ENCODE results near the gene LMX1B.
A peak's percentile ranks its signal among the peaks of the same experiment; 100 is the strongest.
"Not testable (repeated sequence)": the region's sequence is repeated elsewhere in the genome, so short reads cannot be mapped to it uniquely, and the experiment has no call there.

The LMX1B gene

DNA sequence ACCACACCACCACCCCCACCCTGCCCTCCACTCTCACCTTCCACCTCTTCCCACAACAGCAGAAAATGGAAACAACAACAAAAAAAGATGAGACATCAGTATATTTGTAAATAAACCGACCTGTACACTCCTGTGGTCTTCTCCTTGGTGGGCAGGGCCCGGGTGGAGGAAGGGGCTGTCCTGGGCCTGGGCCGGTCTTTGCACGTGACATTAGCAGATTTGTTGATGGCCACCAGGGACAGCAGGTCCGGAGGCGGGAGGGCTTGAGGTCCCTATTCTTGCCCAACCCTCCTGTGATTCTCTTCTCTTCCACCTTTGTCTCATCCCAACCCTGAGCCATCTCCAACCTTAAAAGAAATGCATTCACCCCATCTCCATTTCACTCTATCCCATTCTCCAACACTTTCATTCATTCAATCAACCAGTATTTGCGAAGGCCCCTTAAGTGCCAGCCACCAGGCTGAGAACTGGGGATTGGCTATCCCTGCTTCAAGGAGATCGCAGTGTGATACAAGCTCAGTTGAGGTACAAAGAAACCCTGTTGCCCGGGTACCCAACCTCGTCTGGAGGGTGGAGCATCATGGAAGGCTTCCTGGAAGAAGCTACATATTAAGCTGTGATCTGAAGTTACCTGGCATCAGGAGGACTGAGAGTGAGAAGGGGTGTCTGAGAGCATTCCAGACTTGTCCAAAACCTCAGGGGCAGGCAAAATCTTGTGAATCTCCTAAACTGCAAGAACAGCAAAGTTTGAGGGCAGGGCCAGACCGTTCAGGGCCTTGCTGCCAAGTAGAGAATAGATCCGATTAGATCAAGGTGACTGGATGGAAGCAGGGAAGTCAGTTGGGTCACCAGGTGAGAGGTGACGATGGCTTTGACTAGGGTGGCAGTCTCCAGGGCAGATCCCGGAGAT lies 87.4 kb downstream of the LMX1B start:
- no peak for DNase-seq

DNA sequence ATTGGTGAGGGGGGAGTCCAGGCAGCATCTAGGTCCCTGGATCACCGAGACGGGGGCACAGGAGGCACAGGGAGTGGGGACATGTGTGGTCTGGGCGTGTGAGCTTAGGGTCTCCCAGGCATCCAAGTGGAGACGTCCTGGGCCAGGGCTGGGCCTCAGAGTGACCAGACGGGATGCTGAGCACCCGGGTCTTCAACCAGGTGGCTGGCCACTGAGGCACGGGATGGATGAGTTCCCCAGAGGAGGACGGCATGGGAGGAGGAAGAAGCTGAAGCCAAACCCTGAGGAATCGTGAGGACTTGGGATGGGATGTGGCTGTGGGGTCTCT lies 88.0 kb downstream of the LMX1B start:
- no peak for DNase-seq

DNA sequence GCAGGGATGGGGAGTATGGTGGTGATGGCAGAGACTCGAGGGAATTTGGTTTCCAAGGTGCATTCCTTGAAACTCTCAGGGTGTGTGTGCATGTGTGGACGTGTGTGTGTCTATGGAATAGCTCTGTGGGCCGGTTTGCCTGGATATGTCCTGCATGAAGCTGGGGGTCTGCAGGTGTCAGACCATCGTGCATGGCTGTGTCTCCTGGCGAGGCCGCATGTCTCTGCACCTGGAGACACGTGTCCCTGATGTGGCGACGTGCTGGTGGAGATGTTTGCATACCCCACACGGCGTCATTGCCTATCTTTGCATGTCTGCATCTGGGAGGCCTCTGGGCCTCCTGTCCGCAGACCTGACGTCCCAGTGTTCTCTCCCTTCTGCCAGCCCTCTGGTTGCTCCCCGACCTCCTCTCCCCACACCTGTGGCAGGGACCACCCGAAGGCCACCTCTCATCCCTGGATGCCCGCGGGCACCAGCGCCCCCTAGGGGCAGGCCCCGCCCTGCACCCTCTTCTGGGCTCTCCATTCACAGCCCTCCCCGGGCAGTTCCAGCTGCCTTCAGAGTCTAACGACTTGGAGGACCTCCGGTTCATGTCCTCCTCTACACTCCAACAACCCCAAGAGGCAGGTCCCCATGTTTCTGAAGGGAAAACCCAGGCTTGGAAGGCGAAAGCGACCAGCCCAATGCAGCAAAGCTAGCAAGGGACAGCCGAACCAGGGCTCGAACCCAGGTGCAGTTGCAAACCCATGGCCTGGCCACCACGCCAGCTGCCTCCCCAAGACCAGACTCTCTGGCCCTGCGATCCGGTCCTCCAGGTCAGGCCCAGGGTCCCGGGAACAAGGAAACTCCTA lies 88.6 kb downstream of the LMX1B start:
- DNase-seq: peak; percentile 31 to 62 (median 46)

DNA sequence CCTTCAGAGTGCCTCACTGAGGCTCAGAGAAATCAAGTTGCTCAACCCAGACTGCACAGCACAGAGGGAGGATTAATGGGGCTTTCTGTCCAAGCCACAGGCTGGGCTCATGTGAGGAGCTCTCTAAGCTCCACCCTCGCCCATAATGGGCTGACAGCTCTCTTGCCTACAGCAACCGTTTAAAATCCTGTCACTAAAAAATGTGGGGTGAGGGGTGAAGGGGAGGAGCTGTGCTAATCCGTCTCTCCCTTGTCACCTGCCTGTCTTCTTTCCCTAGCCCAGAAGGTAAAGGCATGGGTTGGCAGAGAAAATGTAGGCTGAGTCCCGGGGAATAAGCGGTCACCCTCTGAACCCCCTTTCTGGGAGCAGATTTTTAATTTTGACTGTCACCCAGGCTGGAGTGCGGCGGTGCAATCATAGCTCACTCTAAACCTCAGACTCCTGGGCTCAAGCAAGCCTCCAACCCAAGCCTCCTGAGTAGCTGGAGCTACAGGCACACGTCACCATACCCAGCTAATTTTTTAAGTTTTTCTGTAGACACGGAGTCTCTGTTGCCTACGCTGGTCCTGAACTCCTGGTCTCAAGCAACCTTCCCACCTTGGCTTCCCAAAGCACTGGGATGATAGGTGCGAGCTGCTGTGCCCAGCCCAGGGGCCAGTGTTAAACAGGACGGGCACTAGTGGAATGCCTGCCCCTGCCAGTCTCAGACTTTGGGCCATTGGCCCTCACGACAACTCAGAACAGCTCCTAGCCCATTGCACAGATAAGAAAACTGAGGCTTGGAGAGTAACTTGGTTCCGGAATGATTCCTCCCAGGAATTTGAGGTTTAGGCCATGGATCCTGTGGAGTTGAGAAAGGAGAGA lies 89.5 kb downstream of the LMX1B start:
- DNase-seq: no peak

DNA sequence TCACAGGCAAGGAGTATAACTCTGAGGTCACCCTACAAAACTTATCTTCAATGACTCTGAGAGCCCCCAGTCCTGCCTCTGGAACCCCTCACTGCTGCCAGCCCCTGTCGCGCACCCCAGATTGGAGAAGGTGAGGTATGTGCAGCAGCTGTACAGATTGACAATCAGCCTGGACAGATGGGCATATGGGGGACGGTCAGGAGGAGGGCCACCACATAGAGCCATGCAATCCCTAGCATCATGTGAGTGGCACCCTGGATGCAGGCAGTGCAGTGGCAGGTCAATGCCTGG lies 90.1 kb downstream of the LMX1B start:
- no peak for DNase-seq

DNA sequence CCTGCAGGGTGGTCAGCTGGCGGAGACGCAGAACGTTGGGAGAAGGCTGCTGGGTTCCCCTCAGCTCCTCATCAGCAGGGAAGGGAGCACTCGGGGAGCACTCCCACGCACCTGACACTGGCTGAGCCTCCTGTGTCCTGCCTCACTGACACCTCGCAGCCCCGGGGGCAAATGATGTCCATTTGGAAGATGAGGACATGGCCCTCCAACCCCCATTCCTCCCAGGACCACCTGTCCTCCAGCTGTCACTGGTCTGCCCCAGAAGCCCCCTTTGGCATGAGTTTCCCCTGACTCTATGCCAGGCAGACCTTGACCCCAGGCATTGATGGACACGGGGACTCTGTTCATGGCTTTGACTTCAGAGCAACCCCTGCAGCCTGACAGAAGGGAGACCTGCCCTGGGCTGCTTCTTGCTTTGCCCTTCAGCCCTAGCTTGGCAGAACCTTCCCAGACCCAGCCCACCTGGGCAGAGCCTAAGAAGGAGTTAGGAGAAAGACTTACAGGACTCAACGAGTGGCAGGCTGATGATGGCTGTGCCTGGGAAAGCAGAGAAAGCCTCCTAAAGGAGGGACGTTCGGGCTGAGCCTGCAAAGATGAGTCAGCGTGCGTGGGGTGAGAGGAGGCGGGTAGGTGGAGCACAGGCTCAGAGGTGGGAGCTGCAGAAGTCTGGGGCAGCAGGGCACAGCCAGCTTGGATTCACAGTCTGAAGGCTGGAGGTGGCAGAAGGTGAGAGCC lies 90.6 kb downstream of the LMX1B start:
- DNase-seq: peak; percentile 62 to 74 (median 66)

DNA sequence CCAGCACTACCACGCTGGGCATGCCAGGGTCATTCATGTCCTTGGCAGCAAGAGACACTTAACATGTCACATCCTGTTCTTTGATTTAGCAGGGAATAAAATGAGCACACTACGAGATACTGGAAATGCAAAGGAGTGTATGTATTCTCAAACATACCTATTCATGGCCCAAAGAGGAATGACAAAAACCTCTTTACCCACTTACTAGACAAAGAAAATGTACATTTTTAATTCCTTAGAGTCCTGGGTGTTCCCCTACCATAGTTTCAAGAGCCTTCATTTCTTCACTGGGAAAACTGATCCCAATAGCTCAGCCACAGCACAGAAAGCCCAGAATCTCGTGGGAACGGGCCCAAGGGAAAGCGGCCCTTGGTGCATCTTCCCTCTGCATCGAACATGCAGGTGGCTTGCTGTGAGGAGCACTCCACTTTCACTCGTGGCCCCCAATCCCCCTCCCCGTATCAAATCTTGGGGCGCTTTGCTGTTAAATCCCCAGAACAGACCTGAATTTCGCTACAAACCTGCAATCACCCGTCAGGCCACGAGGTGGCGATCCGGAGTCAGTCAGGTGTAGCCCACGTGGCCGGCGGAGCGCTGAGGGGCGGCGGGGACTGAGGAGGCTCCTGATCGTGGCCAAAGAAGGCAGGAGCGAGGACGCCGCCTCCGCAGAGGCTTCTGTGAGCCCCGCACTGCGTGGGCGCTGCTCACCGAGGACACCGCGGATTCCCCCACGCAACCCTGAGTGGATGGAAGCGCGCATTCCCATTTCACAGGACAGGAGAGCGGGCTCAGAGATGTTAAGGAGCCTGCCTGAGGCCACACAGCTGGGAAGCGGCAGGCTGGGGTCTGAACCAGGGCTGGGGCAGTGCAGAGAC lies 91.4 kb downstream of the LMX1B start:
- peak; percentile 76 to 82 (median 81) for DNase-seq

DNA sequence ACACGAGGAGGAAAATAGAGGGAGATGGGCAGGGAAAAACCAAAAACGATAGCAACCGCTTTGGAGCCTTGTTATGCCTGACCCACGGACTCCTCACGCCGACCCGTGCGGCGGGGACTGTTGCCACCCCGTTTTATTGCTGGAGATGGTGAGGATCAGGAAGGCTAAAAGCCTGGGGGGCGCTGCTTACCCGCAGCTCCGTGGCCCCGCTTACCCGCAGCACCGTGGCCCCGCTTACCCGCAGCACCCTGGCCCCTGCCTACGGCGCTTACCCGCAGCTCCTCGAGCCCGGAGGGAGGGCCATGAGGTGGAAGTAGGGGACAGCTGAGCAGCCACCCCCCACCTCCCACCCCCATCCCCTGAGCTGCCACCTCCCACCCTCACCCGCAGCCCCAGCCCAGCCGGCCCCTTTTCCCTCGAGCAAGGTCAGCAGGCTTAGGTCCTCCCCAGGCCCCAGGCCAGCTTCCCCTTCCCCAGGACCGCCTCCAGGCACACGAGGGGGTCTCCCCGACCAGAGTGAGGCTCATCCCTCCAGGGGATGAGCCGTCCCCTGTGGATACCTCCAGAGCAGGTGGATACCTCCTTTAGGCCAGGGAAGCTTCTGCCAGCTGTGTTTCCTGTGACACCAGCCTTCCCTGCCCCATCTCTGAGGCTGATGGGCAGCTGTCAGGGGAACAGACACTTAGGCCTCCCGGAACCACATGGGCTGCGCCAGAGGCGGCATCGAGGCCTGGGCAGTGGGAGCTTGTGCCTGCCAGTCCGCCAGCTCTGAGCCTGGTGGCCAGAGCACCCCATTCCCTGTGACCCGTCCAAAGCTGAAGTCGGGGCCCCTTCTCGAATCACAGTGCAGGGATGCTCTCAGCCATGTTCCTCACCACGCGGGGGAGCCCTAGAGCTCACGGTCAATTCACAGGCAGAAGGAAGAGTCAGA lies 92.3 kb downstream of the LMX1B start:
- peak; percentile 78 to 92 (median 88) for DNase-seq

DNA sequence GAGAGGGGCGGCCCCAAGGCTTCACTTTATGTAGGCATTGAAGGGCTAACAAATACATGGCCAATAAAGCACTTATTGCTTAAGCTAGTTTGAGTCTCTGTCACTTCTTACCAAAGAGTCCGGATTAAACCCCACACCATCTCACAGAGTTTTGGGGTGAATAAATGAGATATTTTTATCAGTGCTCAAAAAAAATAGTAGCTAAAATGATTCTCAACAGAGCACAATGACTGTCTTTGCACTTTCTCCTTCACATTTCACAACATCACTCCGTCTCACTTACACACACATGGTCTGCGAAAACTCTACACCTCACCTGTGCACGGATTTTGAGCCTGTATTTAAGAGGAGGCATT lies 92.9 kb downstream of the LMX1B start:
- DNase-seq: no peak

DNA sequence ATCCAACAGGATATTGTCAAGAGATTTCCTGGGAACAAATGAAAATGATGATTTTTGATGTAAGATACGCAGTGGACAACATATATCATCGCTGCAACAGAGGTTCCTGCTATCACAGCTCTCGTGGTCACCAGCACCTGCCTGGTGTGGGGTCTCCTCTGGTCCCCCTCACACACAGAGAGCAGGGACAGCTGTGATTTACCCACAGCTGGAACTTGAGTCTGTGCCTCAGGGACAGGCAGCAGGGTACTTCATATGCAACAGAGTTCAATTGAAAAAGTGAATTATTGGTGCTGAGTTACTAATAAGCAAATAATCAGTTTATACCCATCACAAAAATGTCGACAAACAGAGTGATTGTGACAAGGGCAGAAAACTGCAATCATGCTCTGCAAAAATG lies 93.4 kb downstream of the LMX1B start:
- DNase-seq: no peak

DNA sequence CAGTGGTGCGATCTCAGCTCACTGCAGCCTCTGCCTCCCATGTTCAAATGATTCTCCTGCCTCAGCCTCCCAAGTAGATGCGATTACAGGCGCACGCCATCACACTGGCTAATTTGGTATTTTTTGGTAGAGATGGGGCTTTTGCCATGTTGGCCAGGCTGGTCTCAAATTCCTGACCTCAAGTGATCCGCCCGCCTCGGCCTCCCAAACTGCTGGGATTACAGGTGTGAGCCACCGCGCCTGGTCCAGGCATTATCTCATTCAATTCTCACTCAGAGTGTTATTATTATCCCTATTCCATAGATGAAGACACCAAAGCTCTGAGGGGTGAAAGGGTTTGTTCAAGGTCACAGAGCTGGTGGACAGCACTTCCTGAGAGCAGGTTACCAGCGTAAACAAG lies 94.0 kb downstream of the LMX1B start:
- not testable (repeated sequence) for DNase-seq

DNA sequence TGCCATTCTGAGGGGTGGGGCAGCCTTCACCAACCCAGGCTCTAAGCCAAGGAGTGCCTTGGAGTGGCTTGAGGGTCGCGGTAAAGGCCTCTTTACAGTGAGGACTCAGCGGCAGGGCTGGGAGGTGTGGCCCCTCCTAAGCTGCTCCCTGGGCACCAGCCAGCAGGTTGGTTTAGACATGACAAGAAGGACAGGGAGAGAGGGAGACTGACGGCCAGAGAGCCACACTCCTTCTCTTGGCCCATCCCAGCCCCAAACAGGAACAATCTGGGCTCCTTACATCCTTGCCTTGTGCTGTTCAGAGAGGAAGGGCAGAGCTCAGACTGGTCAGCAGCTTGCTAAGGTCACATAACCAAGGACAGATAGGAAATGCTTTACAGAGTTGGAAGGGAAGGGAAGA lies 94.5 kb downstream of the LMX1B start:
- no peak for DNase-seq

DNA sequence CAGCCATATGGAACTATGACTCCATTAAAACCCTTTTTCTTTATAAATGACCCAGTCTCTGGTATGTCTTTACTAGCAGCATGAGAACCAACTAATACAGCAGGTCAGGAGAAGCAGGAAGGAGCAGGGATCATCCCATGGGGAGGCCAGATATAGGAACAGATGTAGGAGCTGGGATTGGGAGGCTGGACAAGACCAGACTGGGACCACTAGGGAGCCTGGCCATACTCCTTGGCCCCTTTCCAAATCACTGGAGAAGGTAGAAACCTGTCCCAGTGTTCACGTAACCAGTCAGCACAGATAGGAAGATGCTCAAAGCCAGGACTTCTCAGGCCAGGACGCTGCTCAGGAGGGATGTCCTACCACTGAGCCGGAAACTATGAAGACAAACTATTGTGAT lies 95.5 kb downstream of the LMX1B start:
- DNase-seq: no peak

DNA sequence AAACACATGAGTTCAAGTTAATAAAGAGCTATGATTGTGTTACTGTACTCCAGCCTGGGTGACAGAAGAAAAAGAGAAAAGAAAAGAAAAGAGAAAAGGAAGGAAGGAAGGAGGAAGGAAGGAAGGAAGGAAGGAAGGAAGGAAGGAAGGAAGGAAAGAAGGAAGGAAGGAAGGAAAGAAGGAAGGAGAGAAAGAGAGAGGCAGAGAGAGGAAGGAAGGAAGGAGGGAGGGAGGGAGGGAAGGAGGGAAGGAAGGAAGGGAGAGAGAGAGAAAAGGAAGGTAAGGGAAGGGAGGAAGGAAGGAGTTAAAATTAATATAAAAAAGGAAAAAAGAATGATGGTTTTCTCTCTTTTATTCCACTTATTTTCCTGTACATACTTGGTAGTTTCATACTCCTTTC lies 101.7 kb downstream of the LMX1B start:
- no peak for DNase-seq

DNA sequence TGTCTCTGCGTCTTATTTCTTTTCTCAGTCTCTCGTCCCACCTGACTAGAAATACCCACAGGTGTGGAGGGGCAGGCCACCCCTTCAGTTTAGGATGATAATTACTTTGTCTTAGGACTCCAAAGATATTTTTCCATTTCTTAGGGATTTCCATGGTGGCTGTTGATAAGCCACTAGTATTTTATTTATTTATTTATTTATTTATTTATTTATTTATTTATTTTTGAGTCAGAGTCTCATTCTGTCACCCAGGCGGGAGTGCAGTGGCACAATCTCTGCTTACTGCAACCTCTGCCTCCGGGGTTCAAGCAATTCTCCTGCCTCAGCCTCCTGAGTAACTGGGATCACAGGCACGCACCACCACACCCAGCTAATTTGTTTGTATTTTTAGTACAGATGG lies 103.7 kb downstream of the LMX1B start:
- DNase-seq: not testable (repeated sequence)

DNA sequence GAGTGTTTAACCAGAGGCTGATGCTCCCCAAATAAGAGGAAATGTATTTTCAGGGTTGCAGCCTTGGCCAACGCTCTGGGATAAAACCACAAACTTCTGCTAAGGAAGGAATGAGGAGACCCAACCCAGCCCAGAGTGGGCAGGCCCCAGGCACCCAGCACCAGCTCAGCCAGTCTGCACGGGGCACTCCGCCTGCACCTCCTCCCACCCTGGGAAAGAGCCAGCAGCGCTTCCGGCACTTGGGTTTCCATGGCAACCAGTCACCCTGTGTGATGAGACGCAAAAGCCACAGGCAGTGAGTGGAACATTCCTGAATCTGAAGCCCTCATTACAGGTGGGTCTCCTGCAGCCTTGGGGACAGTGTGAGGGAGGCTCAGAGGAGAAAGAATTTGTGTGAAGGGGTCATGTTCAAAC lies 105.9 kb downstream of the LMX1B start:
- DNase-seq: peak; percentile 95 to 97 (median 96)

DNA sequence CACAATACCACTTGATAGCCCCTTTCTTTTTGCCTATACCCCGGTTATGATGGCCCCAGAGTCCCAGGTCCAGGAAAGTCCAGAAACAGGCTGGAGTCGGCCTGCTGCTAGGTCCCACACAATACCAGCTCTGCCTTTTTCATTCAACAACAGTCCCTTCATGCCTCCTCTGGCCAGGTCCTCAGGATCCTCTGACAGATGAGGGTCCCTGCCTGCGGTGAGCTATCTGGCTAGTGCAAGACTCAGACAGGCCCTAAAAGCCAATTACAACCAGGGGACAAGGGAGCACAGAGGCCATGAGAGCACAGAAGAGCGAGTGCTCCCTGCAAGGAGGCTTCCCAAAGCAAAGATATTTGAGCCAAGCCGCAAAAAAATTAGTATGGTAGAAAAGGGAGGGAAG lies 106.3 kb downstream of the LMX1B start:
- no peak for DNase-seq

DNA sequence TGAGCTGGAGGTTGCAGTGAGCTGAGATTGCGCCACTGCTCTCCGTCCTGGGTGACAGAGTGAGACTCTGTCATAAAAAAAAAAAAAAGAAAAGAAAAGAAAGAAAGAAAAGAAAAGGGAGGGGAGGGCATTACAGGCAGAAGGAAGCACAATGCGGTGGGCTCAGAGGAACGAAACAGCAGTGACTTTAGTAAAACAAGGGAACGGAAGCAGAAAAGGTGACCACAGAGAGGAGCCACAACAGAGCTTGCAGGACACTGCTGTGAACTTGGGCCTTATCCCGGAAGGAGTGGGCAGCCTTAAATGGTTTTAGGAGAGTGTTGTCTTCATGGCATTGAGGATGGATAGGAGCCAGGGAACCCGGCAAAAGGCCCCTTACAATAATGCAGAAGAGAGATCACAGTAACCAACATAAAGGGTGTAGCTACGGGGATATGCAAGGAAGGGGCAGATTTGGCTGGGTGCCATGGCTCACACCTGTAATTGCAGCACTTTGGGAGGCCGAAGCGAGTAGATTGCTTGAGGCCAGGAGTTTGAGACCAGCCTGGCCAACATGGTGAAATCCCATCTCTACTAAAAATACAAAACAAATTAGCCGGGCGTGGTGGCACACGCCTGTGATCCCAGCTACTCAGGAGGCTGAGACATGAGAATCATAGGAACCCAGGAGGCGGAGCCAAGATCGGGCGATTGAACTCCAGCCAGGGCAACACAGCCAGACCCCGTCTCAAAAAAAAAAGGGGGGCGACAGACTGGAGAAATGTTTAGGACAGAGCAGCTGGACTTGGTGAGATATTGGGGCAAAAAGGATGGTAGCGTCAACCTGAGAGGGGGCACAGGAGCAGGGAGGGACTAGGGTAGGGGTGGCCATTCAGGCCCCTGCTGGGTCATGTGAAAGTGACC lies 107.2 kb downstream of the LMX1B start:
- no peak for DNase-seq

DNA sequence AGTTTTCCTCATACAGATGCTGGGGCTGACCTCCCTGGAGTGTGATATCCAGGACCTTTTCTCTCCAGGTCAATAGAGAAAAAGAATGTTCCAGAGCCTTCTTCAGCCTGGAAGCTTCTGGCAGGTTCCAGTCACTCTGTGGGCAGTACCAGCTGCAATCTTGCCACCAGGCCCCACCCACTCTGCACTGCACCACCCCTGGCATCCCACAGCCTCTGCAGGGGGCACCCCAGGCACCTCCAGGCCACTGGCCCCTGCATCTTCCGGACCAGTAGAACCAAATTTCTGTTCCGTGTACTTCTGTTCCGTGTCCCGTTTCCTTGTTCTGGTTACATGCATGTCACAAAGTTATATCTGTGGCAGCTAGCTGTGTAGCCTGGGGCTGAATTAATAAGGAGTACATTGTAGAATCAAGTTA lies 107.8 kb downstream of the LMX1B start:
- no peak for DNase-seq
